Ishikawa (cell line): ENCODE results near the gene SDK1.

ENCODE experiments used
- CEBPB ChIP-seq: IDR thresholded peaks from 2 replicates; pipeline ENCODE4 v1.6.1; 2012
- CREB1 ChIP-seq: IDR thresholded peaks from 2 replicates; pipeline ENCODE4 v1.6.1; 2012; ENCODE audit warnings: low read depth
- EGR1 ChIP-seq: IDR thresholded peaks from 2 replicates; pipeline ENCODE4 v1.6.1; 2012
- EP300 ChIP-seq: IDR thresholded peaks from 2 replicates; pipeline ENCODE4 v1.6.1; 2012; ENCODE audit warnings: borderline replicate concordance
- FOXM1 ChIP-seq: IDR thresholded peaks from 2 replicates; pipeline ENCODE4 v1.6.1; 2012; ENCODE audit warnings: low read depth, borderline replicate concordance
- NFIC ChIP-seq: IDR thresholded peaks from 2 replicates; pipeline ENCODE4 v1.6.1; 2012
- RAD21 ChIP-seq: IDR thresholded peaks from 2 replicates; pipeline ENCODE4 v1.6.1; 2012; ENCODE audit warnings: low read depth
- TAF1 ChIP-seq: IDR thresholded peaks from 2 replicates; pipeline ENCODE4 v1.6.1; 2012; ENCODE audit warnings: low read depth, mild to moderate bottlenecking
- TCF12 ChIP-seq: IDR thresholded peaks from 2 replicates; pipeline ENCODE4 v1.6.1; 2012; ENCODE audit warnings: low read depth
- TEAD4 ChIP-seq: IDR thresholded peaks from 2 replicates; pipeline ENCODE4 v1.6.1; 2012
- YY1 ChIP-seq: IDR thresholded peaks from 2 replicates; pipeline ENCODE4 v1.6.1; 2012; ENCODE audit warnings: low read depth
- ZBTB7A ChIP-seq: IDR thresholded peaks from 2 replicates; pipeline ENCODE4 v1.6.1; 2012; ENCODE audit warnings: low read depth
- TF ChIP-seq, protein P1 (sequence below): IDR thresholded peaks from 2 replicates; pipeline ENCODE4 v1.6.1; 2012
- TF ChIP-seq, protein P2 (sequence below): IDR thresholded peaks from 2 replicates; pipeline ENCODE4 v1.6.1; 2012; ENCODE audit warnings: low read depth, mild to moderate bottlenecking
- TF ChIP-seq, protein P3 (sequence below): IDR thresholded peaks from 2 replicates; pipeline ENCODE4 v1.6.1; 2012

SDK1 gene

DNA sequence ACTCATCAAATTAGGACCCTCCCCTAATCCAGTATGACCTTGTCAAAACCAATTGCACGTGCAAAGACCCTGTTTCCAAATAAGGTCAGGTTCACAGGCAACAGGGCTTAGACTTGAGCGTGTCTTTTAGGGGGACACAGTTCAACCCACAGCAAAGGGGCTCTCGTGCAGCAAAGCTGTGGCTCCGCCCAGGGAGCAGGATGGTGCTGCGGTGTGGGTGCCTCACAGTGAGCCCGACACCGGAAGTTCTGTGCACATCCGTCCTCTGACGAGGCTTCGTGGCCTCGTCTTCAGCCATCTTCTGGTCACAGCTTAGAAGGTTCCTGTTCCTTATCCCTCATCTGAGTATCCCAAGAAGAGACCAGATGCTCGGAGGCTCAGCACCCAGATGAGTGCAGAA is 871.8 kb downstream of the SDK1 start:
- TF ChIP-seq, protein P1, sequence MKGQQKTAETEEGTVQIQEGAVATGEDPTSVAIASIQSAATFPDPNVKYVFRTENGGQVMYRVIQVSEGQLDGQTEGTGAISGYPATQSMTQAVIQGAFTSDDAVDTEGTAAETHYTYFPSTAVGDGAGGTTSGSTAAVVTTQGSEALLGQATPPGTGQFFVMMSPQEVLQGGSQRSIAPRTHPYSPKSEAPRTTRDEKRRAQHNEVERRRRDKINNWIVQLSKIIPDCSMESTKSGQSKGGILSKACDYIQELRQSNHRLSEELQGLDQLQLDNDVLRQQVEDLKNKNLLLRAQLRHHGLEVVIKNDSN: no peak
- TF ChIP-seq TAF1 (no peak), TCF12 (no peak), EGR1 (no peak), NFIC (no peak), TEAD4 (no peak), EP300 (no peak), CEBPB (no peak), RAD21 (no peak), FOXM1 (no peak), YY1 (no peak), CREB1 (no peak), ZBTB7A (no peak)
- TF ChIP-seq, protein P2, sequence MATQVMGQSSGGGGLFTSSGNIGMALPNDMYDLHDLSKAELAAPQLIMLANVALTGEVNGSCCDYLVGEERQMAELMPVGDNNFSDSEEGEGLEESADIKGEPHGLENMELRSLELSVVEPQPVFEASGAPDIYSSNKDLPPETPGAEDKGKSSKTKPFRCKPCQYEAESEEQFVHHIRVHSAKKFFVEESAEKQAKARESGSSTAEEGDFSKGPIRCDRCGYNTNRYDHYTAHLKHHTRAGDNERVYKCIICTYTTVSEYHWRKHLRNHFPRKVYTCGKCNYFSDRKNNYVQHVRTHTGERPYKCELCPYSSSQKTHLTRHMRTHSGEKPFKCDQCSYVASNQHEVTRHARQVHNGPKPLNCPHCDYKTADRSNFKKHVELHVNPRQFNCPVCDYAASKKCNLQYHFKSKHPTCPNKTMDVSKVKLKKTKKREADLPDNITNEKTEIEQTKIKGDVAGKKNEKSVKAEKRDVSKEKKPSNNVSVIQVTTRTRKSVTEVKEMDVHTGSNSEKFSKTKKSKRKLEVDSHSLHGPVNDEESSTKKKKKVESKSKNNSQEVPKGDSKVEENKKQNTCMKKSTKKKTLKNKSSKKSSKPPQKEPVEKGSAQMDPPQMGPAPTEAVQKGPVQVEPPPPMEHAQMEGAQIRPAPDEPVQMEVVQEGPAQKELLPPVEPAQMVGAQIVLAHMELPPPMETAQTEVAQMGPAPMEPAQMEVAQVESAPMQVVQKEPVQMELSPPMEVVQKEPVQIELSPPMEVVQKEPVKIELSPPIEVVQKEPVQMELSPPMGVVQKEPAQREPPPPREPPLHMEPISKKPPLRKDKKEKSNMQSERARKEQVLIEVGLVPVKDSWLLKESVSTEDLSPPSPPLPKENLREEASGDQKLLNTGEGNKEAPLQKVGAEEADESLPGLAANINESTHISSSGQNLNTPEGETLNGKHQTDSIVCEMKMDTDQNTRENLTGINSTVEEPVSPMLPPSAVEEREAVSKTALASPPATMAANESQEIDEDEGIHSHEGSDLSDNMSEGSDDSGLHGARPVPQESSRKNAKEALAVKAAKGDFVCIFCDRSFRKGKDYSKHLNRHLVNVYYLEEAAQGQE: no peak
- TF ChIP-seq, protein P3, sequence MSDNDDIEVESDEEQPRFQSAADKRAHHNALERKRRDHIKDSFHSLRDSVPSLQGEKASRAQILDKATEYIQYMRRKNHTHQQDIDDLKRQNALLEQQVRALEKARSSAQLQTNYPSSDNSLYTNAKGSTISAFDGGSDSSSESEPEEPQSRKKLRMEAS: no peak

DNA sequence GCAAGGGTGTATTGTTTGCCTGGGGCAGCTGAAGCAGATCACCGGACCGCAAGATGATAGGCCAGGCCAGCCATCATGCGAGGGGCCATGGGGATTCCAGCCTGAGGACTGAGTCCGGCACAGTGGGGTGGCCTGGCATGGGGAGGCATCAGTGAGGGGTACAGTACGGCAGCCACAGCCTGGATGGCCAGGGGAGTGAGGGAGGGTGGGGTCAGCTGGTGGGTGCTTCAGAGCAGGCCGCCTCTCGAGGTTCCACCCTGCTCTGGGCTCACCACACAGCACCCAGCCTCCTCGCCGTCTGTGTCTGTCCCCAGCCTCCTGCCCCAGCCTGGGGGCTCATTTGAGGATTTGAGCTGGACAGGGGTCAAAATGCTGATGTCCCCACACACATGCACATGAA is 872.6 kb downstream of the SDK1 start:
- TF ChIP-seq TEAD4: no peak
- TF ChIP-seq EGR1: no peak
- TF ChIP-seq YY1: no peak
- no peak for TF ChIP-seq NFIC
- no peak for TF ChIP-seq RAD21
- no peak for TF ChIP-seq TAF1
- no peak for TF ChIP-seq CEBPB
- no peak for TF ChIP-seq EP300
- no peak for TF ChIP-seq CREB1
- TF ChIP-seq, protein P1: no peak
- TF ChIP-seq, protein P3: no peak
- TF ChIP-seq, protein P2: no peak
- TF ChIP-seq TCF12: no peak
- no peak for TF ChIP-seq FOXM1
- TF ChIP-seq ZBTB7A: no peak

DNA sequence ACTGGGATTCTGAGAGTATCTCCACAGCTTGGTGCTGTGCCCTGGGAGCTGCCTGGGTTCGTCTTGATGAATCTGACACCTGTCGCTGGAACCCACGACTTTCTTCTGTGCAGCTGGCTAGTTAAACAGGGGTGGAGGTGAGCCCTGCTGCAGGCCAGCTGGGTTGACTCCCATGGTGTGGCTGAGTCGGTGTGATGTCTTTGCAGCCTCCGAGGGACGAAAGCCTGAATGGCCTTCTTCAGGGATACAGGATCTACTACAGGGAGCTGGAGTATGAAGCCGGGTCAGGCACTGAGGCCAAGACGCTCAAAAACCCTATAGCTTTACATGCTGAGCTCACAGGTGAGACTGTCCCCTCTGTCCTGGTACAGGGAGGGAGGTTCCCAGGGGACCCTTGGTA is 873.0 kb downstream of the SDK1 start:
- TF ChIP-seq EGR1 (no peak), EP300 (no peak), TCF12 (no peak), ZBTB7A (no peak), CREB1 (no peak)
- TF ChIP-seq, protein P2: no peak

DNA sequence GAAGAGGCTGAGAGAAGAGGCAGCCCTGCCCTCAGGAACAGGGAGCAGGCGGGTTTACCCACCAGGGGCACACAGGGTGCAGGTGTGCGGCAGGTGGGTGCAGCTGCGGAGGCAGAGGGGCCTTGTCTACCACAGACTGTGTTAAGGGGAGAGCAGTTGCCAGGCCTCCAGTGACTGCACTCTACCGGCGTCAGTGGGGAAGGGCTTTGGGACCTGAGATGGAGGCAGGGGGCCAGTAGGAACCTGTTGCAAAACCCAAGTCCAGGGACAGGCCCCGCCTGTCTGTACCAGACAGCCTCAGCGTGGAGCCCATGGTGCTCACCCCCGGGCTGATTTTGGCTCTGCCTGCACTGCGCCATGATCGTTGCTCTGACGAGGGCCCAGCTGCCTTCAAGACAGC is 873.4 kb downstream of the SDK1 start:
- TF ChIP-seq TAF1 (no peak), EP300 (no peak), CREB1 (no peak)

DNA sequence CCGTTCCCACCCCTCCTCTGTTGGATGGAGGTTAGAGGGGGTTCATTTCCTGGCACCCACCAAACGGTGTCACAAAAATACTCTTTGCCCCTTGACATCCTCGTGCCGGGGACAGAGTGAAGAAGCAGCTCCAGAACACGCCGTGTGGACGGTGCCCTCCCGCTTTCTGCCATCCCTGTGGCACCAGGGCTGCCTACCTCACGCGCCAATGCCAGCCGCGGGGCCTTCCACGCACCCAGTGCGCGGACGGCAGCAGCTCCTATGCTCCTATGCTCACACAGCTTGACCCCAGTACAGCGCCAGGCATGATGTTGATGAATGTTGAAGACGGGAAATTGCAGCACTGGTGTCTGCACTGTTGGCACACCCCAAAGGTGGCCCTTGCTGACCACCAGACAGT is 873.8 kb downstream of the SDK1 start:
- TF ChIP-seq ZBTB7A: no peak
- TF ChIP-seq CREB1: no peak
- TF ChIP-seq TEAD4: no peak
- no peak for TF ChIP-seq EGR1
- TF ChIP-seq, protein P3: no peak
- TF ChIP-seq, protein P1: no peak
- TF ChIP-seq NFIC: no peak
- TF ChIP-seq EP300: no peak
- TF ChIP-seq TCF12: no peak
- TF ChIP-seq, protein P2: no peak
- TF ChIP-seq YY1: no peak
- no peak for TF ChIP-seq TAF1
- no peak for TF ChIP-seq RAD21
